ENCODE data around the gene NLN. TPM values are rescaled to one million over a fixed set of nuclear protein-coding genes. Genes with fewer than 3 reads are reported as not detected.

The NLN gene
- total RNA-seq, 3 donors from 2014 or later: 13.3 to 23.6 (median 22.2) TPM

DNA sequence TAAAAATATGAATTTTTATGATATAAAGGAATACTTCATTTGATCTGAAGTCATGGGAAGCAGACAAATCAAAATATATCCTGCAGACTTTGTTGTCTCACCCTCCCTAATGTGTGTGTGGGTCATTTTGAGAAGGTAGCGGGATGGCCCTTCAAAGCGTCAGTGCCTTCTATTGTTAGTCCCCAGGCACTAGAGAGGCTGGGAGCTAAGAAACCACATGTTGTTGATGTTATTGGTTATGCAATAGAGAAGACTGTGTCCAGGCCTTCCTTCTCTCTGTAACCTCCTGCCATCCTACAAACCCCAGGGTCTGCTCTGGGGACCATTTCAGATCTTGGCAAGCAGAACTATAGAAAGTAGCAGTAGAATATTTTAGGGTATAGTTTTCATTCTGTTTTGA lies 94.7 kb downstream of the NLN start:
- Histone ChIP-seq H3K36me3 (ENCODE audit: low read depth) (peaks cover 6% of the 10 kb centered on the region), H3K4me3 (no peak overlapping the region), H3K9me3 (no peaks in the 10 kb centered on the region), H3K4me1 (ENCODE audit: low read depth) (peaks cover 27% of the 10 kb centered on the region)
- DNase-seq: no peak
- intact Hi-C loops (cut with DNase I, micrococcal nuclease): no loop called here
- ATAC-seq: no peak
- TF ChIP-seq, protein P1, sequence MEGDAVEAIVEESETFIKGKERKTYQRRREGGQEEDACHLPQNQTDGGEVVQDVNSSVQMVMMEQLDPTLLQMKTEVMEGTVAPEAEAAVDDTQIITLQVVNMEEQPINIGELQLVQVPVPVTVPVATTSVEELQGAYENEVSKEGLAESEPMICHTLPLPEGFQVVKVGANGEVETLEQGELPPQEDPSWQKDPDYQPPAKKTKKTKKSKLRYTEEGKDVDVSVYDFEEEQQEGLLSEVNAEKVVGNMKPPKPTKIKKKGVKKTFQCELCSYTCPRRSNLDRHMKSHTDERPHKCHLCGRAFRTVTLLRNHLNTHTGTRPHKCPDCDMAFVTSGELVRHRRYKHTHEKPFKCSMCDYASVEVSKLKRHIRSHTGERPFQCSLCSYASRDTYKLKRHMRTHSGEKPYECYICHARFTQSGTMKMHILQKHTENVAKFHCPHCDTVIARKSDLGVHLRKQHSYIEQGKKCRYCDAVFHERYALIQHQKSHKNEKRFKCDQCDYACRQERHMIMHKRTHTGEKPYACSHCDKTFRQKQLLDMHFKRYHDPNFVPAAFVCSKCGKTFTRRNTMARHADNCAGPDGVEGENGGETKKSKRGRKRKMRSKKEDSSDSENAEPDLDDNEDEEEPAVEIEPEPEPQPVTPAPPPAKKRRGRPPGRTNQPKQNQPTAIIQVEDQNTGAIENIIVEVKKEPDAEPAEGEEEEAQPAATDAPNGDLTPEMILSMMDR (IDR thresholded peaks at IDR 0.05): no peak

GRCh38 chr5:65817931-65818330 lies 95.9 kb downstream of the NLN start:
- intact Hi-C loops (cut with DNase I, micrococcal nuclease): no loop called here
- DNase-seq (no peak), ATAC-seq (no peak)
- no peak overlapping the region for H3K4me3 ChIP-seq
- H3K9me3 ChIP-seq: no peaks in the 10 kb centered on the region
- peaks cover under 1% of the 10 kb centered on the region for H3K36me3 ChIP-seq (ENCODE audit: low read depth)
- TF ChIP-seq, protein P1 (IDR thresholded peaks at IDR 0.05): no peak
- peaks cover 27% of the 10 kb centered on the region for H3K4me1 ChIP-seq (ENCODE audit: low read depth)

DNA sequence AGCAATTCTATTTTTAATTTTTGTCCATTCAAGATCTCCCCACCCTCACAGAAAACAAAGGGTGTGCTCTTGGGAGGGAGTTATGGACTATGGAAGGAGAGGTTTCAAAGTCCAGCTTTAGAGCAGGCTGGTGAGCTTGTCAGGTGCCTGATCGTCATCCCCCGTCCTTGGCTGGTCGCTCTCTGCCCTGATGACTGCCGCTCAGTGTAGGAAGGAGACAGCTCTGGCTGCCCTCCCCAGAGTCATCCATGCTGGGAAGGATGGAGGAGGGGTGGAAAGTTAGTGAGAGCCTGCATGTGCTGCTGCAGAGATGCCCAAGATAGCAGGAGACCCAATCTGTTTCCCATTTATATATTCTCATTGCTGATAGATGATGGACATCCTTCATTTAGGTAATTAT lies 96.6 kb downstream of the NLN start:
- Histone ChIP-seq H3K36me3 (ENCODE audit: low read depth) (no peaks in the 10 kb centered on the region), H3K9me3 (no peaks in the 10 kb centered on the region), H3K4me3 (no peak overlapping the region), H3K4me1 (ENCODE audit: low read depth) (peaks cover 27% of the 10 kb centered on the region)
- peak; percentile 78 to 81 (median 81) for DNase-seq
- peak; percentile 94 for ATAC-seq
- intact Hi-C loops (cut with DNase I, micrococcal nuclease): no loop called here
- TF ChIP-seq, protein P1 (IDR thresholded peaks at IDR 0.05): no peak

DNA sequence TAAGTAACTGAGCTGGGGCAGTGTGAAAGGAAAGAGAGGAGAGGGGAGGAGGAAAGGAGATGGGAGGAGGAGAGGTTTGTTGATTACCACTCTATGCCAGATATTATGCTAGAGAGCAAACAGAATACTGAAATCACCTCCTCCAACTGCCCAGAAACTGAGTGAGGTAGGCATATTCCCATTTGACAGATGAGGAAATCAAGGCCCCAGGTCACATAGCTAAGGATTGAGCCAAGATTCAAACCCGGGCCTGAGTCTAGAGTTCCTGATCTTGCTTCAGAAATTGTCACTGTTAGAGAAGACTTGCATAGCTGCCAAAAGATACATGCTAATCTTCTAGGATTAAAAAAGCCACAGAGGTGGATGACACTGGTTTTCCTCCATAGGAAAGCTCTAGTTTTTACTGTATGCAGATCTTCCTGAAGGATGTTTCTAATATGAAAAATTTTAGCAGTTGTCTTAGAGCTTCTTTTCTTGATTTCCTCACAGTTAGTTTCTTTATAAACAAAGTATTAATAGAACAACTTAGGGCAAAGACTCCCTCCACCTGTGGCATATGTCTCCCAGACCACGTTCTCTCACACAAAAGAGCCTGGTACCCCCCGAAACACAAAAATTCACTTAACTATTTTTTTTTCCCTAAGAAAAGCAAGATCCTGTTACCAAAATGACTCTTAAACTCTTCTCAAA lies 97.4 kb downstream of the NLN start:
- no peaks in the 10 kb centered on the region for H3K36me3 ChIP-seq (ENCODE audit: low read depth)
- H3K4me1 ChIP-seq (ENCODE audit: low read depth): peaks cover 27% of the 10 kb centered on the region
- intact Hi-C loops (cut with DNase I, micrococcal nuclease): no loop called here
- no peak overlapping the region for H3K4me3 ChIP-seq
- TF ChIP-seq, protein P1 (IDR thresholded peaks at IDR 0.05): no peak
- no peaks in the 10 kb centered on the region for H3K9me3 ChIP-seq
- DNase-seq (no peak), ATAC-seq (no peak)

DNA sequence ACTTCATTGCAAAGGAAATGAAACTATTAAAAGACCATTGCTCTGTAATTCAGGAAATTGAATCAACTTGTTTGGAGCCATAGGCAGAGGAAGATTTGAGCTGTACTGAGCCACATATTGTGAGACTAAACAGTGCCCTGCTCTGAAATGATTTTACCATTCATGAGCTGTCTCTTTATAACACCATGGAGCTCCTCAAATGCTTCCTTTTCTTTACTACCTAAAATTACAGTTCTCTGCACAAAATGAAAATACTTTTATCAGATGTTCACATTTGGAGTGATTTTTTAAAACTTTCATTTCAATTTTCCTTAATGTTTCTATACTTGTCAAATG lies 97.9 kb downstream of the NLN start:
- intact Hi-C loops (cut with DNase I, micrococcal nuclease): no loop called here
- DNase-seq (no peak), ATAC-seq (no peak)
- no peak overlapping the region for H3K4me3 ChIP-seq
- H3K4me1 ChIP-seq (ENCODE audit: low read depth): peaks cover 25% of the 10 kb centered on the region
- TF ChIP-seq, protein P1 (IDR thresholded peaks at IDR 0.05): no peak
- no peaks in the 10 kb centered on the region for H3K36me3 ChIP-seq (ENCODE audit: low read depth)
- H3K9me3 ChIP-seq: no peaks in the 10 kb centered on the region

- intact Hi-C loops (cut with DNase I, micrococcal nuclease): no loop called here
- Histone ChIP-seq H3K36me3 (ENCODE audit: low read depth) (no peaks in the 10 kb centered on the region), H3K9me3 (no peaks in the 10 kb centered on the region), H3K4me1 (ENCODE audit: low read depth) (peaks cover 20% of the 10 kb centered on the region), H3K4me3 (no peak overlapping the region)
- DNase-seq (no peak), ATAC-seq (no peak)
- TF ChIP-seq, protein P1 (IDR thresholded peaks at IDR 0.05): no peak
Observed at GRCh38 chr5:65820373-65820772, 98.4 kb downstream of the NLN start.

Measured in mucosa of descending colon (tissue), 3 donors.